ENCODE results near the gene BCAS3.

GRCh38 chr17:60832631-60833030, 155.0 kb downstream of the BCAS3 start:
- TF ChIP-seq CTCF (IDR thresholded peaks at IDR 0.05; ENCODE audit: insufficient read depth, low read depth, low read length) = no peak
- TF ChIP-seq EZH2 (IDR thresholded peaks at IDR 0.05; ENCODE audit: insufficient read depth, low read length) = no peak
